GM19023 (cell line): ENCODE results near the gene RSPH10B.
"Not testable (repeated sequence)": the region's sequence is repeated elsewhere in the genome, so short reads cannot be mapped to it uniquely, and the experiment has no call there.

Source experiments
- ATAC-seq: cut with Tn5 transposase; IDR thresholded peaks from one replicate; pipeline ENCODE4 v1.9.1; 2021; ENCODE audit warnings: mild to moderate bottlenecking, moderate library complexity; ENCODE audit not compliant: unreplicated experiment

RSPH10B gene

GRCh38 chr7:5930290-5930689 is 40.2 kb downstream of the RSPH10B start:
- not testable (repeated sequence) for ATAC-seq

DNA sequence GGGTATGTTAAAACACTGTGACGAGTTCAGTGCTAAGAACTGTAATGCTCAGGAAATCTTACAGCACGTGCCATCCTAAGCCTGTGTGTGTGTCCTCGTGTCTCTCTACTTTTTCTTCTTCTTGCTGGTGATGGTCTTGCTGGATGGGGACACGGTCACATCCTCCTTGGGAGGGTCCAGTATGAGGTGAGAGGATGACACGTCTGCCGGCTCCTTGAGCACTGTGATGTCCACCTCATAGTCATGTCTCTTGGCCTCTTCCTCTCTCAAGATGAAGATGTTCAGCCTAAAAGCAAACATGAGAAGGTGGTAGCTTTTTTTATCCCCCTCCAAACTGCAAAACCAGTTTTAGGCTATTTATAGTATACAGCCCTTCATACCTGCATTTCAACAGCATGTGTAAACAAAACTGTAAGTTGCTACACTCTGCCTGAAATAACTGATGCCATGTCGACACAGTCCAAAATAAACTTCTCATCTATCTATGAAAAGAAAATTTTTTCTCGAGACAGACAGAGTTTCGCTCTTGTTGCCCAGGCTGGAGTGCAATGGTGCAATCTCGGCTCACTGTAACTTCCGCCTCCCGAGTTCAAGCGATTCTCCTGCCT is 44.1 kb downstream of the RSPH10B start:
- ATAC-seq: not testable (repeated sequence)

- ATAC-seq: not testable (repeated sequence)
Measured at GRCh38 chr7:5924630-5925029, 45.9 kb downstream of the RSPH10B start.

DNA sequence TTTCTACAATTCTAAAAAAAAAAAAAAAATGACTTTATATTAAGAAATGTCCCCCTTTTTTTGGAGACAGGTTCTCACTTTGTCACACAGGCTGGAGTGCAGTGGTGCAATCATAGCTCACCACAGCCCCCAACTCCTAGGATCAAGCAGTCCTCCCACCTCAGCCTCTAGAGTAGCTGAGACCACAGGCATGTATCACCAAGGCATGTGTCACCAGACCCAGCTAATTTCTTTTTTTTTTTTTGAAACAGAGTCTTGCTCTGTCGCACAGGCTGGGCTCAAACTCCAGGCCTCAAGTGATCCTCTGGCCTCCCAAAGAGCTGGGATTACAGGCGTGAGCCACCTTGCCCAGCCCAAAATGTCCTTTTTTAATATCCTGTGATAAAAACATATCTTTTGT is 46.3 kb downstream of the RSPH10B start:
- ATAC-seq: not testable (repeated sequence)

- not testable (repeated sequence) for ATAC-seq
Measured at GRCh38 chr7:5916529-5916928, 54.0 kb downstream of the RSPH10B start.

DNA sequence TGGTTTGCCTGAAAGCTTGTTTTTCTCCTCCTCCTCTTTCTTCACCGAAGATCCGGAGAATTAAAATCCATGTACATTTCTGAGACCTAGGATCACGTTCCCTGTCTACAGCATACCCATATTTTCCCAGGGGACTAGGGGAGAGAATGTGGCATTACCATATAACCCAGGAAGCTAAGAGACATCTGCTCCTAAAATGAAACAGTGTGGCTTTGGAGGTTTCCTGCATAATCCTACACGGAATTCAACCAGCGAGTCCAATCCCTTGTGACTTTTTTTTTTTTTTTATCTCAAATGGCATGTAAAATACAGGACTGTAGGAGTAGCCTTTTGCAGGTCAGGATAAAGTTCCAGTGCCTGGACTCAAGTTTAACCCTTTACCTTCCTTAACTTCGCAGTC is 61.7 kb downstream of the RSPH10B start:
- not testable (repeated sequence) for ATAC-seq

- ATAC-seq: not testable (repeated sequence)
Measured at GRCh38 chr7:5904726-5905125, 65.8 kb downstream of the RSPH10B start.

DNA sequence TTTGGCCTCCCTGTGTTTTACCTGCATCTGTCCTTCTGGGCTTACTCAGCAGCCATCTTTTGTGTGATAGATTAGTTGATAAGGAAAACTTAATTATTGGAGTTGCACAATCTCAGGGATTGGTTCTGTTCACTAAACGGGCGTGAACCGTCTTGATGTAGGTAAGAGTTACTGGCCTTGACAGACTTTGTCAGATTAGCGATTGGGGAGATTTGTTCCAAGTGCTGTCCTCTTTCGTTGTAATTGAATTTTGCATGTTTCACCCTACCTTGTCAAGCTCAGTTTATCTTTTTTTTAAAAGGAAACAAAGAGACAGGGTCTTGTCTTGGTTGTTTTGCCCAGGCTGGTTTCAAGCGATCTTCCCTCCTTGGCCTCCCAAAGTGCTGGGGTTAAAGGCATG is 67.5 kb downstream of the RSPH10B start:
- not testable (repeated sequence) for ATAC-seq

DNA sequence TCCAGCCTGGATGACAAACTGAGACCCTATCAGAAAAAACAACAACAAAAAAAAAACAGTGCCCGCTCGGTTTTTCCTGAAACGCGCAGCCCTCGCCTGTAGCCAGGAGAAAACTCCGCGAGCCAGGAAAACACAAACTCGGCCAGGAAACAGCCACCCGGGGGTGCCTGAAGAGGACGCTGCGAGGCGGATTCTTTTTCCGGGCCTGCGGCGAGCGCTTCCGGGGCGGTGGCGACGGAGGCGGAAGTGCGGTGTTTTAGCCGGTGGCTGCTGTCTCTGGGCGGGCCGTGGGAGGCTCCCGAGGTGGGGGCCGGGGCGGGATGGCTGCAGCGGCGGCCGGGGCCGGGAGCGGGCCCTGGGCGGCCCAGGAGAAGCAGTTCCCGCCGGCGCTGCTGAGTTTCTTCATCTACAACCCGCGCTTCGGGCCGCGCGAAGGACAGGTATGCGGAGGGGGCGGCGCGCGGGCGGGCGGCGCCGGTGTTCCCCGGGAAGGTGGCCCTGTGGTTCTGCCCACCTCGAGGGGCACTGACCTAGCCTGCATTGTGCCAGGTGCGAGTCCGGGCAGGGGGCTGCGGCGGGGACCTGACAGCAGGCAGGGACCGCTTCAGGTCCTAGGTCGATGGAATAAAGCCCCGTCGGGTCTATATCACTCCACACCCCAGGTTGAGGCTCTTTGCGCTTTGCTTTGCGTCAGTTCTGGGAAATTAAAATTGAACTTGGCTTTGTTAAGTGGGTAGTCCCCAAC is 71.8 kb downstream of the RSPH10B start, which contains the start of gene CCZ1:
CCZ1 (plus strand) TSS at position 254 of the 745 bp plus-strand sequence; CDS start at position 321, 67 bp downstream.
- peak; percentile 90 for ATAC-seq

DNA sequence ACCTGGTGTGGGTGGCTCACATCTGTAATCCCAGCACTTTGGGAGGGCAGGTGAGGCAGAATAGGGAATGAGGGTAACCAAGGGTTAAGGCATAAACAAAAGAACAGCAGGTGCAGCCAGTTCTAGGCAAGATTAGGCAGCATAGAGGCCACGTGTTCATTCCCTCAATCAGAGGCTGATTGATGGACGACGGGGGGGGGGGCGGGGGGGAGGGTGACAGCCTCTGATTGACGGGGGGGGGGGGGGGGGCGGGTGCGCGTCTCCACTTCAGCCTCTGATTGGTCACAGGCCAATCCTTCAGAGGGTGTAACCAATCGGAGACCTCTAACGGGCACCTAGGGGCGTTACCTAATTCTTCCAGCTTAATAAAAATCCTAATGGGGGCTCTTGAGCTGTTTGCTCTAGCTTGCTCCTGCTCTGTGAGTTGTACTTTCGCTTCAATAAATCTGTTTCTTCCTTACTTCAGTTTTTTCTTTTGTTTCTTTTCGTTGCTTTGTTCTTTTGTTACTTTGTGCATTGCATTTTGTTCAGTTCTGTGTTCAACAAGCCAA is 73.0 kb downstream of the RSPH10B start:
- not testable (repeated sequence) for ATAC-seq

- no peak for ATAC-seq
Measured at GRCh38 chr7:5892498-5892897, 78.0 kb downstream of the RSPH10B start.

DNA sequence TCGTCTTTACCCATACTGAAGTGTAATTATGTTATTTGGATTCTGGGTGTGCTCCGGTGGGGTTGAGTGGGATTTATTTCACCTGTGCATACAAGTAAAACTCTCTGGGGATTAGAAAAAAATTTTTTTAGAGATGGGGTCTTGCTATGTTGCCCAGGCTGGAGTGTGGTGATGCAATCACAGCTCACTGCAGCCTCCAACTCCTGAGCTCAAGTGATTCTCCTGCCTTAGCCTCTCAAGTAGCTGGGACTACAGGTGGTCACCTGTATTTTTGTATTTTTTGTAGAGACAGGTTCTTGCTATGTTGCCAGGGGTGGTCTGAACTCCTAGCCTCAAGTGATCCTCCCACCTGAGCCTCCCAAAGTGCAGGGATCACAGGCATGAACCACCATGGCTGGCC is 80.2 kb downstream of the RSPH10B start:
- ATAC-seq: not testable (repeated sequence)

DNA sequence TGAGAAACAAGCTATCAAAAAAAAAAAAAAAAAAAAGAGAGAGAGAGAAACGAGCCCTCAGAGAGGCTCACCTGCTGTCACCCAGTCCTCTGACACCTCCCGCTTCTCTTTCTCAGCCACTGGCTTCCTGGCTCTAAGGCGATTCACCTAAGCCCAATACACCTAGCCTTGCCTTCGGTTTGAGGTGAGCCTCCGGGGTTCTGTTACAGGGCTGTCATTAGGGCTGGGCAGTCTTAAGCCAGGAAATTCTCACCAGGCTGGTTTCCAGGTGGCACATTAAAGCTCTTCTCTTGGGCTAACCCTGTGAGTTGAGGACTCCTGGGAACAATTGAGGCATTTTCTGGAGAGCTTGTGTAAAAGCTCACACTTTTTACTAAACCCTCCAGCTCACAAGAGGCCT is 82.5 kb downstream of the RSPH10B start:
- not testable (repeated sequence) for ATAC-seq

GRCh38 chr7:5884431-5884830 is 86.1 kb downstream of the RSPH10B start:
- ATAC-seq: not testable (repeated sequence)

DNA sequence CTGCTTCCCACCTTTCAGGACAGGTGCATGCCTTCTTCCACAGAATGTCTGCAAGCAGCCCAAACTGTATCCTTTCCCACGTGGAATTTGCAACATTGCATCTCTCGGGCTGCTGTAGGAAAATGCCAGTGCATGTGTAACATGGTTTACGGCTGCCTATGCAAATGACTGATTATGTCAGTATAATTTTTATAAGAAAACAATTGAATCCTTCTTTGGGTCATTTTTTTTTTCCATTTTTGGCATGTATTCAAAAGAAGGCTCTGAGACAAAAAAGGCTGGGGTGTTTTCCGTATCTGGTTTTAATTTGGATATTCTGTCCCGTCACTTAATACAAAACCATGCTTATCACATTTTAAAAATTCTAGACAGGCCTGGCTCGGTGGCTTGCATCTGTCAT is 90.4 kb downstream of the RSPH10B start:
- ATAC-seq: not testable (repeated sequence)

GRCh38 chr7:5879591-5879990 is 90.9 kb downstream of the RSPH10B start:
- ATAC-seq: not testable (repeated sequence)
